ENCODE data around the gene EEFSEC.

DNA sequence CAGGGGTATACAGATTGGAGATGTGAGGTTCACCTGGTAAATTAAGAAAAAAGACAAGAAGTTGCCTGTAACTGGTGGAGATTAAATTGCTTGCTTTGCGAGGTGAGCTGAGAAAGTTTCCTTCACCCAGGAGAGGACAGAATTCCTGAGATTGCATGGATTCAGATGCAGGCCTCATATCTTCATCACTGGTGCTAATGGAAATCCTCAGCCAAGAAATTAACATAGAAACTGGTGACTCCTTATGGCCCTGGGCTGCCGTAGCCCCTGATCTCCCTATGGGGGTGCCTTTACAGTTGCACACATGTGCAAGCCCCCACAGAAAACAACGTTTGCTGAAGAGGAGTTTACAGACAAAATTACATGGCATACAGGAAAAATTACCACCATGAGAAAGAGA, 68.0 kb downstream of the EEFSEC start:
- TF ChIP-seq CTCF (IDR thresholded peaks at IDR 0.05; ENCODE audit: poor library complexity, severe bottlenecking) (no peak), MXI1 (conservative IDR thresholded peaks at IDR 0.05; ENCODE audit: poor library complexity, severe bottlenecking) (no peak)

All from neural cell (in vitro differentiated cells).